ENCODE data around the gene DIPK1C.

GRCh38 chr18:74395648-74396154 is 61.4 kb downstream of the DIPK1C start:
- no peak for TF ChIP-seq CTCF (IDR thresholded peaks at IDR 0.05)
- TF ChIP-seq EP300 (IDR thresholded peaks at IDR 0.05), result no peak
- no peak for TF ChIP-seq POLR2A (IDR thresholded peaks at IDR 0.05)
- no peak for TF ChIP-seq POLR2AphosphoS5 (IDR thresholded peaks at IDR 0.05)

All from gastroesophageal sphincter (tissue), 3 donors.